KMS-11 (cell line): ENCODE results near the gene BAG1.

Experiments
- H2AFZ ChIP-seq: fragments of 200-600 bp; sonication (generic); 2 replicates; pipeline ENCODE4 v1.6.1; 2016; ENCODE audit warnings: antibody characterized with exemption, mixed run types, low read depth
- H3K27ac ChIP-seq: fragments of 200-600 bp; sonication (generic); 2 replicates; pipeline ENCODE4 v1.6.1; 2016; ENCODE audit warnings: mild to moderate bottlenecking, mixed run types
- H3K27me3 ChIP-seq: fragments of 200-600 bp; sonication (generic); 2 replicates; pipeline ENCODE4 v1.6.1; 2017; ENCODE audit warnings: mild to moderate bottlenecking, low read depth, mixed run types, moderate library complexity; ENCODE audit not compliant: insufficient read depth
- H3K36me3 ChIP-seq: fragments of 200-600 bp; sonication (generic); 2 replicates; pipeline ENCODE4 v1.6.1; 2017; ENCODE audit warnings: mild to moderate bottlenecking, mixed run types; ENCODE audit not compliant: insufficient read depth
- H3K4me1 ChIP-seq: fragments of 200-600 bp; sonication (generic); 2 replicates; pipeline ENCODE4 v1.6.1; 2016; ENCODE audit warnings: mild to moderate bottlenecking, low read depth, mixed run types; ENCODE audit not compliant: poor library complexity, severe bottlenecking
- H3K4me2 ChIP-seq: fragments of 200-600 bp; sonication (generic); 2 replicates; pipeline ENCODE4 v1.7.0; 2016; ENCODE audit warnings: mild to moderate bottlenecking, mixed run types
- H3K4me3 ChIP-seq: fragments of 200-600 bp; sonication (generic); IDR thresholded peaks from 2 replicates; pipeline ENCODE4 v1.6.1; 2017; ENCODE audit warnings: low read depth, low read length, mixed read lengths; ENCODE audit not compliant: insufficient read depth
- H3K79me2 ChIP-seq: fragments of 200-600 bp; sonication (generic); 2 replicates; pipeline ENCODE4 v1.6.1; 2016; ENCODE audit warnings: low read depth, mixed run types; ENCODE audit not compliant: insufficient read depth
- H3K9ac ChIP-seq: fragments of 200-600 bp; sonication (generic); 2 replicates; pipeline ENCODE4 v1.6.1; 2016; ENCODE audit warnings: mild to moderate bottlenecking, mixed run types
- H4K20me1 ChIP-seq: fragments of 200-600 bp; sonication (generic); 2 replicates; pipeline ENCODE4 v1.6.1; 2016; ENCODE audit warnings: mild to moderate bottlenecking, mixed run types; ENCODE audit not compliant: insufficient read depth
- TF ChIP-seq, protein P1 (sequence below): fragments of 200-600 bp; sonication (generic); conservative IDR thresholded peaks from 2 replicates; pipeline ENCODE4 v1.6.1; 2017; ENCODE audit warnings: low read depth, mild to moderate bottlenecking, antibody characterized with exemption, low read length, moderate library complexity, mixed read lengths

Gene BAG1

DNA sequence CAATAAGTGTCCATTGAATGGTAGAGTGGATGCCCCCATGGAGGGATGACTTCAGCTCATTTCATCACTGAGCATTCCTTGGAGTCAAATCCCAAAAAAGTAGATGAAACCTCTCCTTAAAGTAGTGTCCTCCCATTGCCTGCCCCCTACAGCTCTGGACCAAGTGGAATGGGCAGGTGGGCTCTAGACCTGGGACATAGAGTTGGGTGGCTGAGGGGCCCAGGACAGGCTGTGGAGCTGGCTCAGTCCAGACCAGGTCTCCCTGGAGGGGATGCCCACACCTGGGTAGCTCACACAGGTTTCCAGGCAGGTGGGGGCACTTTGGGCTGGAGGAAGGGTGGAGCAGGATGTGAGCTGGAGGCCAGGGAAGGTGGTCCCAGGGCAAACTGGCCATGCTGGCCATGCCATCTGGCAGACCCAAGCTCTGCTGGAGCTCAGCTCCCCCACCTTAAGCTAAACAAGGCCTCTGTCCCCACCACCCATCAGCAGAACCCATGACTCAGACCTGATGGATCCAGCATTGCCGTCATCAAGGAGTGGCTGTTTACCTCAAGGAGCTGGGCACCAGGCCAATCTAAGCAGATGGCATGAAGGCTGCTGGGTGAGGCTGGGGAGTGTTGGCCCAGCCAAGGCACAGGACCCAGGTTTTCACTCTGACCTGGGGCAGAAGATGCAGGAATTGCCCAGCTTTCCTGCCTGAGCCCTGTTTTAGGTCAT, 30.7 kb downstream of the BAG1 start:
- H2AFZ ChIP-seq, result no peak overlapping the region
- H3K27ac ChIP-seq, result no peak overlapping the region
- H3K4me1 ChIP-seq, result no peaks in the 10 kb centered on the region
- no peaks in the 10 kb centered on the region for H3K36me3 ChIP-seq
- H3K9ac ChIP-seq, result no peak overlapping the region
- no peaks in the 10 kb centered on the region for H3K79me2 ChIP-seq
- H3K4me3 ChIP-seq, result no peak overlapping the region
- H3K27me3 ChIP-seq, result no peaks in the 10 kb centered on the region
- TF ChIP-seq, protein P1, sequence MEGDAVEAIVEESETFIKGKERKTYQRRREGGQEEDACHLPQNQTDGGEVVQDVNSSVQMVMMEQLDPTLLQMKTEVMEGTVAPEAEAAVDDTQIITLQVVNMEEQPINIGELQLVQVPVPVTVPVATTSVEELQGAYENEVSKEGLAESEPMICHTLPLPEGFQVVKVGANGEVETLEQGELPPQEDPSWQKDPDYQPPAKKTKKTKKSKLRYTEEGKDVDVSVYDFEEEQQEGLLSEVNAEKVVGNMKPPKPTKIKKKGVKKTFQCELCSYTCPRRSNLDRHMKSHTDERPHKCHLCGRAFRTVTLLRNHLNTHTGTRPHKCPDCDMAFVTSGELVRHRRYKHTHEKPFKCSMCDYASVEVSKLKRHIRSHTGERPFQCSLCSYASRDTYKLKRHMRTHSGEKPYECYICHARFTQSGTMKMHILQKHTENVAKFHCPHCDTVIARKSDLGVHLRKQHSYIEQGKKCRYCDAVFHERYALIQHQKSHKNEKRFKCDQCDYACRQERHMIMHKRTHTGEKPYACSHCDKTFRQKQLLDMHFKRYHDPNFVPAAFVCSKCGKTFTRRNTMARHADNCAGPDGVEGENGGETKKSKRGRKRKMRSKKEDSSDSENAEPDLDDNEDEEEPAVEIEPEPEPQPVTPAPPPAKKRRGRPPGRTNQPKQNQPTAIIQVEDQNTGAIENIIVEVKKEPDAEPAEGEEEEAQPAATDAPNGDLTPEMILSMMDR, result no peak
- H4K20me1 ChIP-seq, result no peaks in the 10 kb centered on the region
- H3K4me2 ChIP-seq, result no peak overlapping the region

DNA sequence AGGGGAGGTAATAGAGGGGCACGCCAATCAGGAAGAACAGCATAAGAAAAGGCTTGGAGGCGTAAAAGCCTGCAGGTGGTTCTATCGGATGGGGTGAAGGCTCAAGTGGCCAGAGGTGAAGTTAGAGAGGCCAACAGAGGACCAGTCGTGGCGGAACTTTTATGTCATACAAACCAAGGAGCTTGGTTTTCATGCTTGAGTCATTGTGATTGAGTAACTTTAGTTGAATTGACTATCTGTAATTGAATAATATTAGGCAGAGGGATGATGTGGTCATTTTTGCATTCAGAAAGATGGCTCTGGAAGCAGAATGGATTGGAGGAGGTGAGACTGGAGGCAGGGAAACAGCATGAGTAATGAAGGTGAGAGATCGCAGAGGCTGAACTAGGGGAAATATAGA, 31.7 kb downstream of the BAG1 start:
- H3K27me3 ChIP-seq, result no peaks in the 10 kb centered on the region
- H3K4me2 ChIP-seq, result no peak overlapping the region
- H4K20me1 ChIP-seq, result no peaks in the 10 kb centered on the region
- H3K4me1 ChIP-seq, result no peaks in the 10 kb centered on the region
- H3K9ac ChIP-seq, result no peak overlapping the region
- H2AFZ ChIP-seq, result no peak overlapping the region
- no peak overlapping the region for H3K4me3 ChIP-seq
- TF ChIP-seq, protein P1, result no peak
- no peaks in the 10 kb centered on the region for H3K36me3 ChIP-seq
- no peak overlapping the region for H3K27ac ChIP-seq
- no peaks in the 10 kb centered on the region for H3K79me2 ChIP-seq

DNA sequence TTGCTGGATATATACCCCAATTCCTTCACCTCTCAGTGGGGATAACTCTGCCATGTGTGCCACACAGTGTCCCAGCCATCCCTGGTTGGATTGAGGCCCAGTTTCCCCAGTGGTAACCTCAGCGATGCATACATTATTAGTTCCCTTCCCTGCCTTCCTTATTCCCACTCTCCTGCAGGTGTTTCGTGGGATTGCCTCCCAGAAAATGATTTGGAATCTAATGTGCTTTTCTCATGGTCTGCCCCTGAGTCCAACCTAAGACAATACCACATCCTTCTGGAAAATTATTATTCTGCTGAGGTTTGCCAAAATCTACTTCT, 32.9 kb downstream of the BAG1 start:
- no peaks in the 10 kb centered on the region for H4K20me1 ChIP-seq
- no peaks in the 10 kb centered on the region for H3K79me2 ChIP-seq
- no peak overlapping the region for H3K4me2 ChIP-seq
- H3K9ac ChIP-seq, result no peak overlapping the region
- H3K27ac ChIP-seq, result no peak overlapping the region
- no peaks in the 10 kb centered on the region for H3K4me1 ChIP-seq
- no peak overlapping the region for H3K4me3 ChIP-seq
- H2AFZ ChIP-seq, result no peak overlapping the region
- H3K27me3 ChIP-seq, result no peaks in the 10 kb centered on the region
- TF ChIP-seq, protein P1, result no peak
- H3K36me3 ChIP-seq, result no peaks in the 10 kb centered on the region

DNA sequence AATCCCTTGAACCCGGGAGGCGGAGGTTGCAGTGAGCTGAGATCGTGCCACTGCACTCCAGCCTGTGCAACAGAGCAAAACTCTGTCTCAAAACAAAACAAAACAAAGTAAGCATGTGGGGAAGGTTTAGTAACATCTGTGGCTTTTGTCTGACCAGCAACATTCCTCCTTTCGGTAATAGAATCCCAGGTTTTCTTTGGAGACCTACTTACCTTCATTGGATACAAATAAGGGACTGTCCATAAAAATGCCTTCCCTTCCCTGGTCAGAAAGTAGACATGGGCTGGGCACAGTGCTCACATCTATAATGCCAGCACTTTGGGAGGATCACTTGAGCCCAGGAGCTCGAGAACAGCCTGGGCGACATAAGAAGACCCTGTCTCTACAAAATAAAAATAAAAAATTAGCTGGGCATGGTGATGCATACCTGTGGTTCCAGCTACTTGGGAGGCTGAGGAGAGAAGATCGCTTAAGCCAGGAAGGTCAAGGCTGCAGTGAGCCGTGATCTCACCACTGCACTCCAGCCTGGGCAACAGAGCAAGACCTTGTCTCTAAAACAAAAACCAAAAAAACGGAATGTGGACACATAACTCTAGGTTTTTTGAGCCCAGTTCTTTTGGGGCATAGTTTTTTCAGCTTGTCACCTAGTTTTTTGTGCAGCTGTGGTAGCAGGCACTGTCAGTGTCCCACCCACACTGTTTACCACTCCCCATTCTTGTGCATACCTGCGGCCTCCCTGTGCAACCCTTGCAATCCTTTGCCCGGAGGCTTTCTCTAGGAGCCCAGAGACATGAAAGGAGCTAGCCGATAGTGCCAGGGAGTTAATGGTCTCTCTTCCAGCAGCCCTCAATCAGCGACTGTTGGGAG, 33.5 kb downstream of the BAG1 start:
- no peak overlapping the region for H3K4me2 ChIP-seq
- no peaks in the 10 kb centered on the region for H3K36me3 ChIP-seq
- H3K79me2 ChIP-seq, result no peaks in the 10 kb centered on the region
- no peak overlapping the region for H2AFZ ChIP-seq
- H4K20me1 ChIP-seq, result no peaks in the 10 kb centered on the region
- H3K4me3 ChIP-seq, result no peak overlapping the region
- no peak overlapping the region for H3K9ac ChIP-seq
- H3K27me3 ChIP-seq, result no peaks in the 10 kb centered on the region
- no peaks in the 10 kb centered on the region for H3K4me1 ChIP-seq
- TF ChIP-seq, protein P1, result no peak
- H3K27ac ChIP-seq, result no peak overlapping the region
